Cardiac fibroblast (primary cell): ENCODE data around the gene SLC9A7.

Experiments used
- DNase-seq, 2 donors: peaks; one replicate each; pipeline versions ENCODE4 v3.0.0 to v3.0.0-alpha.2; 2010; ENCODE audit warnings: low read depth in 2 of 2
- H3K4me3 ChIP-seq, 2 donors: replicated peaks in 1 of 2; 1 replicate in 1 of 2; 2 replicates in 1 of 2; pipeline ENCODE4 v1.5.1; 2011; ENCODE audit warnings: low read depth in 2 of 2, low read length in 2 of 2, mild to moderate bottlenecking in 2 of 2, moderate library complexity in 1 of 2
- CTCF ChIP-seq: IDR thresholded peaks from one replicate; pipeline ENCODE4 v1.5.1; 2011; ENCODE audit warnings: low read depth, mild to moderate bottlenecking, low read length, inconsistent platforms

The SLC9A7 gene

GRCh38 chrX:46589977-46590723 is 168.8 kb downstream of the SLC9A7 start:
- DNase-seq: peak; percentile 84 to 87
- H3K4me3 ChIP-seq: no peak overlapping the region
- no peak for TF ChIP-seq CTCF

GRCh38 chrX:46588263-46588662 is 170.7 kb downstream of the SLC9A7 start:
- no peak for TF ChIP-seq CTCF
- no peak overlapping the region for H3K4me3 ChIP-seq
- peak; percentile 83 to 86 for DNase-seq

- H3K4me3 ChIP-seq: peak overlapping the region in 1 of 2 donors; percentile 18
- DNase-seq: peak; percentile 58 to 62
- no peak for TF ChIP-seq CTCF
Observed at GRCh38 chrX:46587753-46588171, 171.2 kb downstream of the SLC9A7 start.

DNA sequence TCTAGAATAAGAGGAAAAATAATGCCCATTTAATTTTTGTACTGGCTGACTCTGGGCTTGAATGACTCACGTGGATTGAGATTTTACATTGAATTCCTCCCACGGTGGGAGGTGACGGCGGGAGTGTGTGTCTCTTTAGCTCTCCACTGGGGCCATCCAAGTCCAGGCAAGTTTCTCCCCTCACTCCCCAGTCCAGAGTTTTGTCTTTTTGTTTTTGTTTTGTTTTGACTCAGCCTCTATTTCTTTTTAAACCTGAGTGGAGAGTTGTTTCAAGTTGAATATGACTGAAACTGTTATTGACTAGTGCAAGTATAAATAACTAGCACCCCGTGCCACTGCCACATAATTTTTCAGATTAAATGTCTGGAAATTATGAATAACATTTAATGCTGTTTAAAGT is 171.8 kb downstream of the SLC9A7 start:
- no peak overlapping the region for H3K4me3 ChIP-seq
- DNase-seq: peak; percentile 58 to 81
- no peak for TF ChIP-seq CTCF

GRCh38 chrX:46584736-46585135 is 174.2 kb downstream of the SLC9A7 start:
- no peak for DNase-seq
- H3K4me3 ChIP-seq: no peak overlapping the region
- TF ChIP-seq CTCF: no peak

DNA sequence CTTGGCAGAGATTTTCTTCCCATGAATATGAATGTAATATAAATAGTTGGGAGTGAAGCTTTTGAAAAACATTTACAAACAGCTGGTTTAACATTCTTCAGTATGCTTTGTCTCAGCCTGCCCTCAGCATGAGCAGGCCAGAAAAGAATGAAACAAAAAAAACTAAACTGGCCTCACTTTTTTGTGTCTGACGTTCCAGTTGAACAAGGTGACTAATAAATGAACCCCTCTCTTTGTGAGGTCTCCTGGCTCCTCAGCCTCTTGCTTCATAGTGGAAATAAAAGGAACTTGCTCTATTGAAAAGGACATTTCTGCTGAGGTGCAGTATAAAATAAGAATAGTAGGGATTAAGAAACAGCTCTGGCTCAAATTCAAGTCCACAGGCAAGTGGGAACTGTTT is 176.0 kb downstream of the SLC9A7 start:
- peak; percentile 83 to 94 for DNase-seq
- no peak overlapping the region for H3K4me3 ChIP-seq
- TF ChIP-seq CTCF: no peak

- H3K4me3 ChIP-seq: no peak overlapping the region
- no peak for TF ChIP-seq CTCF
- peak; percentile 50 to 79 for DNase-seq
Observed at GRCh38 chrX:46582325-46582724, 176.6 kb downstream of the SLC9A7 start.
